Measurements from ENCODE around the gene MPP7.

MPP7 gene

GRCh38 chr10:28307267-28307666 is 4.4 kb upstream of the MPP7 start:
- DNase-seq (ENCODE audit: low spot score), result no peak

- DNase-seq (ENCODE audit: low spot score), result no peak
These were observed 2.7 kb upstream of the MPP7 start for GRCh38 chr10:28305553-28305952.

GRCh38 chr10:28304032-28304571 is 1.2 kb upstream of the MPP7 start:
- no peak for DNase-seq (ENCODE audit: low spot score)

GRCh38 chr10:28302012-28302637 is 739 bp downstream of the MPP7 start:
- no peak for DNase-seq (ENCODE audit: low spot score)

- no peak for DNase-seq (ENCODE audit: low spot score)
These were observed 2.8 kb downstream of the MPP7 start for GRCh38 chr10:28300027-28300426.

GRCh38 chr10:28298951-28299350 is 3.9 kb downstream of the MPP7 start:
- DNase-seq (ENCODE audit: low spot score), result no peak

- DNase-seq (ENCODE audit: low spot score), result no peak
These were observed 6.8 kb downstream of the MPP7 start for GRCh38 chr10:28296023-28296422.

GRCh38 chr10:28295336-28295735 is 7.5 kb downstream of the MPP7 start:
- no peak for DNase-seq (ENCODE audit: low spot score)

GRCh38 chr10:28294809-28295208 is 8.1 kb downstream of the MPP7 start:
- no peak for DNase-seq (ENCODE audit: low spot score)

- DNase-seq (ENCODE audit: low spot score), result no peak
These were observed 8.7 kb downstream of the MPP7 start for GRCh38 chr10:28294169-28294532.

GRCh38 chr10:28293236-28294168 is 9.4 kb downstream of the MPP7 start:
- DNase-seq (ENCODE audit: low spot score), result peak; percentile 2

GRCh38 chr10:28291881-28292297 is 11.0 kb downstream of the MPP7 start:
- no peak for DNase-seq (ENCODE audit: low spot score)

- DNase-seq (ENCODE audit: low spot score), result no peak
These were observed 17.0 kb downstream of the MPP7 start for GRCh38 chr10:28285816-28286215.

GRCh38 chr10:28284126-28284525 is 18.7 kb downstream of the MPP7 start:
- DNase-seq (ENCODE audit: low spot score), result no peak

GRCh38 chr10:28283251-28283650 is 19.6 kb downstream of the MPP7 start:
- no peak for DNase-seq (ENCODE audit: low spot score)

GRCh38 chr10:28282336-28282735 is 20.5 kb downstream of the MPP7 start:
- DNase-seq (ENCODE audit: low spot score), result no peak

GRCh38 chr10:28281726-28282315 is 21.0 kb downstream of the MPP7 start:
- DNase-seq (ENCODE audit: low spot score), result no peak

GRCh38 chr10:28280652-28281051 is 22.2 kb downstream of the MPP7 start:
- DNase-seq (ENCODE audit: low spot score), result no peak

- no peak for DNase-seq (ENCODE audit: low spot score)
These were observed 23.0 kb downstream of the MPP7 start for GRCh38 chr10:28279878-28280277.

- DNase-seq (ENCODE audit: low spot score), result no peak
These were observed 24.0 kb downstream of the MPP7 start for GRCh38 chr10:28278842-28279241.

GRCh38 chr10:28276384-28276783 is 26.5 kb downstream of the MPP7 start:
- no peak for DNase-seq (ENCODE audit: low spot score)

GRCh38 chr10:28274475-28274874 is 28.4 kb downstream of the MPP7 start:
- no peak for DNase-seq (ENCODE audit: low spot score)

Measured in SK-N-DZ (cell line).